NB4 (cell line): ENCODE data around the gene CAST.
A peak's percentile ranks its signal among the peaks of the same experiment; 100 is the strongest.

Experiments used
- DNase-seq: peaks from one replicate; pipeline ENCODE4 v3.0.0; 2010; ENCODE audit warnings: low read depth
- H3K4me3 ChIP-seq: one replicate; pipeline ENCODE4 v1.5.1; 2011; ENCODE audit warnings: mild to moderate bottlenecking, low read depth, low read length, moderate library complexity
- MYC ChIP-seq: IDR thresholded peaks from 2 replicates; pipeline ENCODE4 v1.6.1; 2011; ENCODE audit warnings: low read depth, low read length
- POLR2A ChIP-seq: IDR thresholded peaks from 2 replicates; pipeline ENCODE4 v1.6.1; 2011; ENCODE audit warnings: mild to moderate bottlenecking; ENCODE audit not compliant: insufficient read length; ENCODE audit errors: extremely low read depth
- TF ChIP-seq, protein P1 (sequence below): IDR thresholded peaks from 2 replicates; pipeline ENCODE4 v1.6.1; 2011; ENCODE audit warnings: low read depth, low read length
- TF ChIP-seq, protein P2 (sequence below): IDR thresholded peaks from one replicate; pipeline ENCODE4 v1.5.1; 2012; ENCODE audit warnings: low read depth, low read length

The CAST gene

DNA sequence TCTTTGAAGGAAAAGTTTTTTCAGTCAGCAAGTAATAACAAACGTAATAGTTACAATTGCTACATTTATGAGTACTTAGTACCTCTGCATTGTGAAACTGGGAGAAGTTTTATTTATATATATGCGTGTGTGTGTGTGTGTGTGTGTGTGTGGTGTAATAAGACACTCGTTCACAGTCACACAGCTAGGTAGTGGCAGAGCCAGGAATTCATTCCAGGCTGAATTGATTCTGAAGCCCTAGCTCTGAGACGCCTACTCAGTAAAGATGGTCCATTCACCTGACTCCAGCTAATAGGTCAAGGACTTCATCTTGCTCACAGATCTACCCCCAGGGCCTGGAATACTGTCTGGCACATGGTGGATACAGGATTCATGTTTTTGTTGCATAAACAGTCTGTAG lies 13.6 kb upstream of the CAST start:
- H3K4me3 ChIP-seq, result no peak overlapping the region
- no peak for DNase-seq
- TF ChIP-seq, protein P1, sequence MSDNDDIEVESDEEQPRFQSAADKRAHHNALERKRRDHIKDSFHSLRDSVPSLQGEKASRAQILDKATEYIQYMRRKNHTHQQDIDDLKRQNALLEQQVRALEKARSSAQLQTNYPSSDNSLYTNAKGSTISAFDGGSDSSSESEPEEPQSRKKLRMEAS, result no peak
- TF ChIP-seq POLR2A (no peak), MYC (no peak)
- TF ChIP-seq, protein P2, sequence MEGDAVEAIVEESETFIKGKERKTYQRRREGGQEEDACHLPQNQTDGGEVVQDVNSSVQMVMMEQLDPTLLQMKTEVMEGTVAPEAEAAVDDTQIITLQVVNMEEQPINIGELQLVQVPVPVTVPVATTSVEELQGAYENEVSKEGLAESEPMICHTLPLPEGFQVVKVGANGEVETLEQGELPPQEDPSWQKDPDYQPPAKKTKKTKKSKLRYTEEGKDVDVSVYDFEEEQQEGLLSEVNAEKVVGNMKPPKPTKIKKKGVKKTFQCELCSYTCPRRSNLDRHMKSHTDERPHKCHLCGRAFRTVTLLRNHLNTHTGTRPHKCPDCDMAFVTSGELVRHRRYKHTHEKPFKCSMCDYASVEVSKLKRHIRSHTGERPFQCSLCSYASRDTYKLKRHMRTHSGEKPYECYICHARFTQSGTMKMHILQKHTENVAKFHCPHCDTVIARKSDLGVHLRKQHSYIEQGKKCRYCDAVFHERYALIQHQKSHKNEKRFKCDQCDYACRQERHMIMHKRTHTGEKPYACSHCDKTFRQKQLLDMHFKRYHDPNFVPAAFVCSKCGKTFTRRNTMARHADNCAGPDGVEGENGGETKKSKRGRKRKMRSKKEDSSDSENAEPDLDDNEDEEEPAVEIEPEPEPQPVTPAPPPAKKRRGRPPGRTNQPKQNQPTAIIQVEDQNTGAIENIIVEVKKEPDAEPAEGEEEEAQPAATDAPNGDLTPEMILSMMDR, result no peak

DNA sequence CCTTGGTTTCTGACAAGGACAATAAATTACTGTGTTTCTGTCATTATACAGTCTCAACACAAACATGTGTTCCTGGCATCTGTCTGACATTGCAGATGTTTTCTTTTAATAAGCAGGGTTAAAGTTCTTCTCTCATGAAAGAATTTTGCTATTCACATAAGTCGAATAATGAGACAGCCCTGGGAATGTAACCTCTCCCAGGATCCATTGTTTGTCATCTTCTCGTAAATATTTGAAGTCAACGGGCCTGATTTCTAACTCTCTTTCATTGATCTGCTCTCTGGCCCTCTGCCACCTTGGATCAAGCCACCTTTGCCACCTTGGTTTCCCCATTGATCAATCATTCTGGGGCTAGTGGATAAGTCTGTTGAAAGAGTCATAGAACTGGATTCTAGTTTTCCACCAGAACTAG lies 12.9 kb upstream of the CAST start:
- TF ChIP-seq POLR2A (no peak), MYC (no peak)
- TF ChIP-seq, protein P2, result no peak
- TF ChIP-seq, protein P1, result no peak

DNA sequence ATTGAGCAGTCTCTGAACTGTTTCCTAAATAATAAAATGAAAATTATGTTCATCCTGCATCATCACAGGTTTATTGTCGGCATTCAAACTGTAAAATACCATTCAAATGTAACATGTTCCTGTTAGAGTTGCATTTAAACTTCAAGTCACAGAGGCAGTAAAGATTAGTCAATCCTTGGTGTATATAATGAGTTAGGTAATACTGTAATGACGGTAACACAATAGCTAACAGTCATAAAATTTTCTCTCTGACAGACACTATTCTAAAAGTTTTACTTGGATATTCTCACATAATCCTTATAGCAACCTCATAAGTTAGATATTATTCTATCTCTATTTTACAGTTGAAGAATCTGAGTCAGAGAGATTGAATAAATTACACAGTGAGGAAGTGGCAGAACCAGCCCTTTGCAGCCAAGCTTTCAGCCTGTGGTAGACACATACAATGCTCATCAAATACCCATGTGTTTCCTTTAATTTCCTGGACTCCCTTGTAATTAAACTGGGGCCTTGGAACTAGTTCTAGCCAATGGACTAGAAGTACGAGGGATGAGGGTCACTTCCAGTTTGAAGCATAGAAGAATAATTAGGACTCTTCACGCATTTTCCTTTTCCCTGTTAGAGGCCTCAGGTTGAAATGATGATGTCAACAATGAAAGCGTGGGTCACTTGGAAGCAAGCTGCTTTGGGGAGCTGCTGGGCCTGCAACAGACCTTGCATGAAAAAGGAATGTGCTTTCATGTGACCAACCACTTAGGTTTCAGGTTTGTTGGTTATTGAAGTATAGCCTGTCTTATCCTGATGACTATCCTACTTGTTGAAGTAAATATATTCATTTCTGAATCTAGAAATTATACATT lies 12.3 kb upstream of the CAST start:
- no peak overlapping the region for H3K4me3 ChIP-seq
- TF ChIP-seq MYC, result no peak
- DNase-seq, result no peak

More for the DNA sequence above, 12.9 kb upstream of the CAST start:
- no peak for DNase-seq
- H3K4me3 ChIP-seq, result no peak overlapping the region

DNA sequence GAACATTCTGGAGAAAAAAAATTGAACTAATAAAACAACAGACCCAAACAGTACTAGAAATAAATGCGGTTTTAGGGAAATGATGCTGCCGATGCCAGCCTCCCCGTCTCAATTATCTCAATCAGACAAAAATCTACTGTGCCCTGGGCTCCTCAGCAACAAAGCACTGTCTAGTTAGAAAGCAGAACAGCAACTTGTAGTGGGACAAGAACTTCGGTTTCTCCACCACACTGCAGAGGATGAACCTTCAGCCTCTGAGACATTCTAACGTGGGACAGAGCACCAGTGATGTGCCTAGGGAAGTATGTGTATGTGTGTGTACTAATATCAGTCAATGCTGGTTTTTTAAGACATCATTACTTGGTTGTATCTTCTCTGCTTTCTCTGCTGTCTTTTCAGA lies 11.1 kb upstream of the CAST start:
- no peak for DNase-seq
- TF ChIP-seq, protein P2, result no peak
- TF ChIP-seq, protein P1, result no peak
- TF ChIP-seq POLR2A, result no peak
- TF ChIP-seq MYC, result no peak
- no peak overlapping the region for H3K4me3 ChIP-seq

DNA sequence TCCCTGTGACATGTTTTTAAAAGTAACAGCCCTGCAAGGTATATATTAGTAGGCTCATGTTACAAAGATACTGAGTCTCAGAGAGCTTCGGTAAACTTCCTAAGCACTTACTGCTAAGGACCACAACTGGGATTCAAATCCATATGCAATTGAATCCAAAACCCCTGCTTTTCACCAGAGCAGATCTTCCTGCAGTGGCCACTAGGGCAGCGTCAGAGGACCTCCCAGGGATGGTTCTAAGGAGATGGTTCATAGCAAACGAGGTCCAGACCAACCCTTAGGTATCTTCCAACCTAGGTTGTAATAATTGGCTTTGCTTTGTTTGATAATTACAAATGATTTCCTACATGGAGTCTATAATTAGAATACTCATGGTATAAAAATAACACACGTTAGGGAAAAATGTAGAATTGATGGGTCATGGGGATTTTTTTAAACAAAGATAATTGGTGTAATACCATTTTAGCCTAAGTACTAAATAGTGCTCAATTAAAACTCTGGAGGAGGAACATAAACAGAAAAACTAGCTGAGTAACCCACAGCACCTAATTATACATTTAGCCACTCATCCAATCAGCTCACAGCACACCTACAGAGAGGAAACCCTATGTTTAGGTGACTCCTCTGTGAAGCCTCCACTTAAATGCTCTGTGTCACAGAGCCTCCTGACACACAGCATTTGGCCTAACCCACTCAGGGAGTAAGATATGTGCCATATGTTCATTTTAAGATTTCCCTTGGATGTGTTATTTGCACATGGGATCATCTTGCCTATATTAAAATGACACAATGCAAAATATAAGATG lies 10.0 kb upstream of the CAST start:
- DNase-seq, result peak; percentile 13
- H3K4me3 ChIP-seq, result no peak overlapping the region
- no peak for TF ChIP-seq POLR2A
- no peak for TF ChIP-seq MYC
- TF ChIP-seq, protein P2, result peak; percentile 44

DNA sequence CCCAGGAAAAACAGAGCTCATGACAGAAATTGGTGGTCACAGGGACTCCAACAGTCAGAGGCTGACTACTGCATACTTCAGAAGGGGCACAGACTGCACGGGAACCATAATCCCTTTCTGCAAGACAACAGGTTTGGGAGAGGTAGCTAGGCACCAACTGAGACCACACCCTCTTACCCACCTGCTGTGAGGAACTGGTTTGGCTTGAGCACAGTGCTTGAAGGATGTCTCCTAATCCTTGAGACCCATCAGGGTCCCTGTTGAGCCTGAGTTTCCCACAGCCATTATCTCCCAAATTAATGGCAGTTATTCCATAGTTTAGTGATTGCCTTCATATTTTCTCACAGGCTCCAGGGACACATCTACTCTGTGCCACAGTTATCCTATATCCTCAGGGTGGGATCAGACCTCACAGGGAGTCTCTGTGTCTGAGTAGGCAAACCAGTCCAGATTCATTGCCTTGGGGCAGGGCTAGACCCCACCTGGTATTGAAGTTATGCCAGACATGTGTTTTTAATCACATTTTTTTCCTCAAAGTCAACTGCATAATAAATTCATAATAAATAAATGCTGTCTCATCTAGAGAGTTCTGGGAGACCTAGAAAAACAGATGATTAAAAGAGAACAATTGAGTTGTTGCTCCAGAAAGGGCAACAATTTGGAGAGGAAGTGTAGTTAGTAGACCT lies 9.3 kb upstream of the CAST start:
- no peak overlapping the region for H3K4me3 ChIP-seq
- no peak for DNase-seq
- TF ChIP-seq POLR2A (no peak), MYC (no peak)
- TF ChIP-seq, protein P2, result no peak
- TF ChIP-seq, protein P1, result no peak
